ENCODE measurements around the gene RASD1. TPM values are rescaled to one million over a fixed set of nuclear protein-coding genes. Genes with fewer than 3 reads are reported as not detected.

RASD1 gene
- total and polyA plus RNA-seq, 4 donors = 0.89 to 46.7 (median 14.7) TPM

GRCh38 chr17:17519886-17520285 lies 23.7 kb upstream of the RASD1 start (continued):
- no peak for TF ChIP-seq REST (IDR thresholded peaks at IDR 0.05)
- no peak for TF ChIP-seq RXRA (IDR thresholded peaks at IDR 0.05)
- TF ChIP-seq JUND (IDR thresholded peaks at IDR 0.05) = no peak

GRCh38 chr17:17518951-17519350 lies 22.8 kb upstream of the RASD1 start:
- WGBS = 90% methylated on average over 5 of the region's 5 CpGs
- no peak for TF ChIP-seq HNF4G (IDR thresholded peaks at IDR 0.05)
- no peak for TF ChIP-seq YY1 (IDR thresholded peaks at IDR 0.05)
- H3K27me3 ChIP-seq (ENCODE audit: control insufficient read depth in 4 of 4, insufficient read depth in 4 of 4, low read length in 3 of 4) = no peaks in the 10 kb centered on the region
- peaks cover 3 to 12% (median 8%) of the 10 kb centered on the region in 4 donors for H3K4me1 ChIP-seq (ENCODE audit: control insufficient read depth in 4 of 4, insufficient read depth in 4 of 4, low read length in 3 of 4)
- H3K9me3 ChIP-seq (ENCODE audit: control insufficient read depth in 4 of 4, low read length in 3 of 4) = no peaks in the 10 kb centered on the region
- no peak overlapping the region for H3K9ac ChIP-seq (ENCODE audit: low read depth in 1 of 2, low read length in 2 of 2)
- no peak for DNase-seq (ENCODE audit: low spot score)
- peaks cover 0 to 32% (median 8%) of the 10 kb centered on the region in 4 donors for H3K36me3 ChIP-seq (ENCODE audit: control insufficient read depth in 4 of 4, insufficient read depth in 3 of 4, low read depth in 1 of 4, low read length in 3 of 4)
- H3K4me3 ChIP-seq (ENCODE audit: low read depth in 1 of 3, low read length in 3 of 3) = no peak overlapping the region
- H3K27ac ChIP-seq (ENCODE audit: low read depth in 1 of 2, low read length in 2 of 2) = no peak overlapping the region

GRCh38 chr17:17518014-17518413 lies 21.8 kb upstream of the RASD1 start:
- Histone ChIP-seq H3K27ac (ENCODE audit: low read depth in 1 of 2, low read length in 2 of 2) (no peak overlapping the region), H3K9me3 (ENCODE audit: control insufficient read depth in 4 of 4, low read length in 3 of 4) (no peaks in the 10 kb centered on the region), H3K36me3 (ENCODE audit: control insufficient read depth in 4 of 4, insufficient read depth in 3 of 4, low read depth in 1 of 4, low read length in 3 of 4) (peaks cover 0 to 32% (median 8%) of the 10 kb centered on the region in 4 donors), H3K27me3 (ENCODE audit: control insufficient read depth in 4 of 4, insufficient read depth in 4 of 4, low read length in 3 of 4) (no peaks in the 10 kb centered on the region), H3K4me1 (ENCODE audit: control insufficient read depth in 4 of 4, insufficient read depth in 4 of 4, low read length in 3 of 4) (peaks cover 0 to 3% (median 1%) of the 10 kb centered on the region in 4 donors), H3K4me3 (ENCODE audit: low read depth in 1 of 3, low read length in 3 of 3) (no peak overlapping the region), H3K9ac (ENCODE audit: low read depth in 1 of 2, low read length in 2 of 2) (no peak overlapping the region)
- 88% methylated on average over 15 of the region's 15 CpGs for WGBS
- TF ChIP-seq FOXA2 (IDR thresholded peaks at IDR 0.05) (no peak), RXRA (IDR thresholded peaks at IDR 0.05) (no peak), REST (IDR thresholded peaks at IDR 0.05) (no peak), ZBTB33 (IDR thresholded peaks at IDR 0.05) (no peak), MAX (IDR thresholded peaks at IDR 0.05) (no peak), HNF4A (conservative IDR thresholded peaks at IDR 0.05) (no peak), HNF4G (IDR thresholded peaks at IDR 0.05) (no peak), FOXA1 (IDR thresholded peaks at IDR 0.05) (no peak), JUND (IDR thresholded peaks at IDR 0.05) (no peak), YY1 (IDR thresholded peaks at IDR 0.05) (no peak), RAD21 (IDR thresholded peaks at IDR 0.05) (no peak), ATF3 (IDR thresholded peaks at IDR 0.05) (no peak), TAF1 (conservative IDR thresholded peaks at IDR 0.05) (no peak), CTCF (IDR thresholded peaks at IDR 0.05; ENCODE audit: low read depth, low read length, missing input control) (no peak), EGR1 (IDR thresholded peaks at IDR 0.05; ENCODE audit: low read depth in 2 of 2) (no peak)
- no peak for DNase-seq (ENCODE audit: low spot score)

Data from liver (tissue), 9 donors.